Spleen (tissue), 11 donors: ENCODE results near the gene RAB3A. TPM values are rescaled to one million over a fixed set of nuclear protein-coding genes. Genes with fewer than 3 reads are reported as not detected.

Source experiments
- DNase-seq: peaks from one replicate; pipeline ENCODE4 v3.0.0-alpha.2; 2020
- H3K27ac ChIP-seq, 8 donors: fragments of 200-600 bp; sonication (generic) in 7 of 8; 1 replicate in 4 of 8; 2 replicates in 4 of 8; pipeline versions ENCODE4 v1.5.0 to v1.8.0; 2016 to 2021; ENCODE audit warnings: inconsistent platforms in 4 of 8, mild to moderate bottlenecking in 4 of 8, moderate library complexity in 1 of 8
- H3K27me3 ChIP-seq, 7 donors: fragments of 200-600 bp; sonication (generic) in 6 of 7; replicated peaks in 1 of 7; 1 replicate in 4 of 7; 2 replicates in 3 of 7; pipeline versions ENCODE4 v1.5.0 to v1.8.0; 2016 to 2021; ENCODE audit warnings: inconsistent platforms in 3 of 7, mild to moderate bottlenecking in 1 of 7
- H3K36me3 ChIP-seq, 6 donors: fragments of 200-600 bp; sonication (generic) in 5 of 6; 1 replicate in 4 of 6; 2 replicates in 2 of 6; pipeline versions ENCODE4 v1.5.0 to v1.8.0; 2016 to 2021; ENCODE audit warnings: inconsistent platforms in 2 of 6
- H3K4me1 ChIP-seq, 6 donors: fragments of 200-600 bp; sonication (generic) in 5 of 6; 1 replicate in 3 of 6; 2 replicates in 3 of 6; pipeline versions ENCODE4 v1.5.0 to v1.8.0; 2016 to 2021; ENCODE audit warnings: inconsistent platforms in 3 of 6
- H3K4me3 ChIP-seq, 8 donors: fragments of 200-600 bp; sonication (generic) in 7 of 8; 1 replicate in 4 of 8; 2 replicates in 4 of 8; pipeline versions ENCODE4 v1.5.0 to v1.8.0; 2016 to 2021; ENCODE audit warnings: inconsistent platforms in 4 of 8, mild to moderate bottlenecking in 4 of 8, moderate library complexity in 2 of 8
- H3K9me3 ChIP-seq, 8 donors: fragments of 200-600 bp; sonication (generic) in 7 of 8; 1 replicate in 4 of 8; 2 replicates in 4 of 8; pipeline versions ENCODE4 v1.5.0 to v1.8.0; 2016 to 2021; ENCODE audit warnings: inconsistent platforms in 4 of 8
- CTCF ChIP-seq, 11 experiments: fragments of 200-600 bp in 7 of 11; fragments of 450-650 bp in 4 of 11; sonication (generic) in 4 of 11; IDR thresholded peaks in 8 of 11; conservative IDR thresholded peaks in 3 of 11; 1 replicate in 7 of 11; 2 replicates in 4 of 11; pipeline versions ENCODE4 v1.4.0 to v1.8.0; 2016 to 2021; ENCODE audit warnings: antibody characterized with exemption in 11 of 11, inconsistent platforms in 4 of 11, mild to moderate bottlenecking in 1 of 11
- POLR2A ChIP-seq, 3 donors: fragments of 450-650 bp; IDR thresholded peaks; one replicate each; pipeline ENCODE4 v1.5.1; 2017; ENCODE audit warnings: antibody characterized with exemption in 3 of 3, mild to moderate bottlenecking in 1 of 3
- POLR2AphosphoS5 ChIP-seq, 3 donors: sonication (generic); formaldehyde crosslinking; IDR thresholded peaks; one replicate each; pipeline ENCODE4 v1.5.1; 2017; ENCODE audit warnings: antibody characterized with exemption in 3 of 3
- WGBS, 5 donors: extraction: QIAGEN DNeasy Blood & Tissue Kit in 3 of 5; methylation state at CpG; one replicate each; pipeline versions ENCODE4 v1.1.5 to v1.1.7; 2013 to 2018; 5-methylcytosine and 5-hydroxymethylcytosine counted together
- intact Hi-C: fragments of 100-400 bp; cut with DNase I; formaldehyde crosslinking; loops from one replicate; pipeline ENCODE4 v1.15.0; 2023; ENCODE audit warnings: low total_unique reads
- polyA plus RNA-seq, 3 donors: library from polyadenylated mRNA; stranded (reverse); fragments of 200-250 nt; gene quantifications; one replicate each; pipeline ENCODE4 v1.2.1, GENCODE V29; 2013
- total RNA-seq, 7 donors: library from RNA; depleted of rRNA in 3 of 7; stranded (reverse); fragments of >200 nt in 3 of 7; fragmentation: NEBNext Ultra II Directional in 4 of 7; extraction: Animal tissue kit (Norgen Biotek cat#: 25700) in 4 of 7; gene quantifications; one replicate each; pipeline versions ENCODE4 v1.1.0 to v1.2.1, GENCODE V29; 2016 to 2021
- donor health status: healthy with polysubstance abuse.
- donor health status: DM: no; HTN: no; CAD: no; lungs with moderate emphysema.
- donor health status: DM: no; HTN: no; CAD: no.
- donor health status: Bipolar disorder and iron deficiency.
- donor health status: healthy.
- donor health status: DM: no; HTN: no; CAD: no.
- donor health status: DM: yes; HTN: yes; CAD: no.

The RAB3A gene
- total and polyA plus RNA-seq, 10 donors, result 0.72 to 6.6 (median 1.6) TPM

DNA sequence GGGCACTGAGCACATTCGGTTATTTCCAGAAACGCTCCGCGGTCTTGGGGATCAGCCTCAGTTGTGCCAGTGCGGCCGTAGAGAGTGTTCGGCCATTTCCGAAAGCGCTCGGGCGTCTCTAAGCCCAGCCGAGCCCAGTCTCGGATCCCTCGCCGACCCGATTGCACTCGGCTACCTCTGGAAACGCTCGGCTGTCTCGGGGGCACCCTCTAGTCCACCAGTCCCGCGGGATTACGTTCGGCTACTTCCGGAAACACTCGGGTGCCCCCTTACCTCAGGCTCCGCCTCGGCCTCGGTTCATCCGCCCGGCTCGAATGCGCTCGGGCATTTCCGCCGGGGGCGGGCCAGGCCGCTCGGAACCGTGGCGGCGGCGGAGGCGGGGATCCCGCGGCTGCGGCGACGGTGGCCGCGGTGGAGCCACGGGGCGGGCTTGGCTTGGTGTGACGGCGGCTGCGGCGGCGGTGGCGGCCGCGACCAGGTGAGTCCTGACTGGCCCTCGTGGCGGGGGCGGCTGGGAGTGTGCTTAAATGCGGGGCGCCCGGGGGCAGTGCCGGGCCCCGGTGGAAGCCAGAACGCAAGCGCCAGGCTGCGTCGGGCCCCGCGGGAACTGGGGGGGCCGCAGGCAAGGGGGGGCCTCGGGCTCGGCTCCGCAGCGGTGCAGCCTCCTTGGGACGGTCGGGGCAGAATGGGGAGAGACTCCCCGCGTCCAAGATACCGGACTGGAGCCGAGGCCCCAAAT is 50.9 kb downstream of the RAB3A start, which contains the start of gene PIK3R2:
PIK3R2 (plus strand) TSS at position 347 of the 739 bp plus-strand sequence. CDS start 2,717 bp downstream, outside the sequence.
- Histone ChIP-seq H3K27me3 (no peaks in the 10 kb centered on the region), H3K4me1 (peaks cover 22 to 73% (median 48%) of the 10 kb centered on the region in 6 donors), H3K36me3 (peaks cover 0 to 52% (median 23%) of the 10 kb centered on the region in 6 donors), H3K27ac (peak within 1 kb of the TSS; percentile 95 to 99 (median 96)), H3K9me3 (no peaks in the 10 kb centered on the region), H3K4me3 (peak within 1 kb of the TSS; percentile 53 to 92 (median 78))
- DNase-seq, result peak; percentile 99
- TF ChIP-seq POLR2A (IDR thresholded peaks at IDR 0.05) (peak in 1 of 3 donors; percentile 59), POLR2AphosphoS5 (IDR thresholded peaks at IDR 0.05) (peak; percentile 63 to 85 (median 84)), CTCF (IDR thresholded peaks at IDR 0.05 in 8 of 11, conservative IDR thresholded peaks at IDR 0.05 in 3 of 11) (peak in 8 of 11 experiments; percentile 1 to 63 (median 16))
- 0 to 1% (median 0%) methylated on average over 16 to 86 of the region's 86 CpGs for WGBS, 5 donors
- intact Hi-C loops, result loop anchor here (5.0 kb wide), 1 partner anchor 41 kb away; no protein-coding TSS in a partner anchor

- Histone ChIP-seq H3K9me3 (no peaks in the 10 kb centered on the region), H3K36me3 (peaks cover 0 to 57% (median 29%) of the 10 kb centered on the region in 6 donors), H3K4me3 (peak overlapping the region; percentile 53 to 92 (median 78)), H3K27ac (peak overlapping the region; percentile 95 to 99 (median 96)), H3K27me3 (no peaks in the 10 kb centered on the region), H3K4me1 (peaks cover 21 to 68% (median 44%) of the 10 kb centered on the region in 6 donors)
- intact Hi-C loops, result loop anchor here (5.0 kb wide), 1 partner anchor 40 kb away; no protein-coding TSS in a partner anchor
- peak; percentile 99 for DNase-seq
- WGBS, 5 donors, result 0% methylated on average over 20 to 22 of the region's 22 CpGs
- peak in 2 of 3 donors; percentile 77 to 85 for TF ChIP-seq POLR2AphosphoS5 (IDR thresholded peaks at IDR 0.05)
- TF ChIP-seq CTCF (IDR thresholded peaks at IDR 0.05 in 8 of 11, conservative IDR thresholded peaks at IDR 0.05 in 3 of 11), result peak; percentile 68 to 90 (median 86)
- peak in 1 of 3 donors; percentile 56 for TF ChIP-seq POLR2A (IDR thresholded peaks at IDR 0.05)
Measured at GRCh38 chr19:18152442-18152816, 51.4 kb downstream of the RAB3A start.

- no peak for DNase-seq
- intact Hi-C loops, result loop anchor here (5.0 kb wide), 1 partner anchor 39 kb away; no protein-coding TSS in a partner anchor
- 91 to 95% (median 94%) methylated on average over 10 to 18 of the region's 18 CpGs for WGBS, 5 donors
- Histone ChIP-seq H3K4me3 (peak overlapping the region in 1 of 8 donors; percentile 70), H3K36me3 (peaks cover 0 to 63% (median 41%) of the 10 kb centered on the region in 6 donors), H3K4me1 (peaks cover 19 to 53% (median 31%) of the 10 kb centered on the region in 6 donors), H3K27ac (peak overlapping the region in 7 of 8 donors; percentile 95 to 99 (median 96)), H3K27me3 (no peaks in the 10 kb centered on the region), H3K9me3 (no peaks in the 10 kb centered on the region)
- TF ChIP-seq POLR2A (IDR thresholded peaks at IDR 0.05) (no peak), POLR2AphosphoS5 (IDR thresholded peaks at IDR 0.05) (peak; percentile 17 to 41 (median 29))
Measured at GRCh38 chr19:18150776-18151624, 52.8 kb downstream of the RAB3A start.

GRCh38 chr19:18149596-18149975 is 54.3 kb downstream of the RAB3A start:
- H3K27ac ChIP-seq, result peak overlapping the region in 3 of 8 donors; percentile 18 to 65 (median 50)
- H3K4me1 ChIP-seq, result peaks cover 15 to 39% (median 22%) of the 10 kb centered on the region in 6 donors
- DNase-seq, result no peak
- no peaks in the 10 kb centered on the region for H3K9me3 ChIP-seq
- H3K4me3 ChIP-seq, result no peak overlapping the region
- H3K27me3 ChIP-seq, result no peaks in the 10 kb centered on the region
- 82 to 95% (median 88%) methylated on average over 15 to 16 of the region's 16 CpGs for WGBS, 5 donors
- intact Hi-C loops, result no loop called here
- peaks cover 0 to 68% (median 50%) of the 10 kb centered on the region in 6 donors for H3K36me3 ChIP-seq
- TF ChIP-seq CTCF (IDR thresholded peaks at IDR 0.05 in 8 of 11, conservative IDR thresholded peaks at IDR 0.05 in 3 of 11) (no peak), POLR2AphosphoS5 (IDR thresholded peaks at IDR 0.05) (no peak), POLR2A (IDR thresholded peaks at IDR 0.05) (no peak)
